HepG2 (cell line): ENCODE results near the gene MYH9. TPM values are rescaled to one million over a fixed set of nuclear protein-coding genes. Genes with fewer than 3 reads are reported as not detected.

Experiments used
- AKNA ChIP-seq: sonication (generic); formaldehyde crosslinking; IDR thresholded peaks from 2 replicates; pipeline ENCODE4 v1.4.0; 2020; ENCODE audit warnings: missing genetic modification reagents, borderline replicate concordance
- CHD4 ChIP-seq: fragments of 200-600 bp; sonication (generic); IDR thresholded peaks from 2 replicates; pipeline ENCODE4 v1.7.0; 2017; ENCODE audit warnings: mild to moderate bottlenecking, low read length, borderline replicate concordance
- E2F1 ChIP-seq: sonication (generic); formaldehyde crosslinking; IDR thresholded peaks from 2 replicates; pipeline ENCODE4 v1.5.0; 2020; ENCODE audit warnings: missing genetic modification reagents
- ELF4 ChIP-seq: sonication (generic); formaldehyde crosslinking; IDR thresholded peaks from 2 replicates; pipeline ENCODE4 v1.5.0; 2020; ENCODE audit warnings: missing genetic modification reagents, mild to moderate bottlenecking, moderate library complexity, borderline replicate concordance
- EZH2 ChIP-seq: conservative IDR thresholded peaks from 2 replicates; pipeline ENCODE4 v1.6.1; 2012; ENCODE audit warnings: mild to moderate bottlenecking, low read depth, low read length, moderate library complexity
- FOXC1 ChIP-seq: sonication (generic); formaldehyde crosslinking; IDR thresholded peaks from 2 replicates; pipeline ENCODE4 v1.8.0; 2022; ENCODE audit warnings: mild to moderate bottlenecking, missing genetic modification reagents, borderline replicate concordance
- GMEB2 ChIP-seq: IDR thresholded peaks from 2 replicates; pipeline ENCODE4 v1.6.1; 2016; ENCODE audit warnings: missing biosample characterization, missing genetic modification reagents, low read depth
- HOXA5 ChIP-seq: sonication (generic); formaldehyde crosslinking; IDR thresholded peaks from 2 replicates; pipeline ENCODE4 v1.4.0; 2020; ENCODE audit warnings: missing genetic modification reagents
- TBX3 ChIP-seq: fragments of 450-650 bp; IDR thresholded peaks from 2 replicates; pipeline ENCODE4 v1.6.1; 2017; ENCODE audit warnings: antibody characterized with exemption, mild to moderate bottlenecking, inconsistent platforms, borderline replicate concordance
- XBP1 ChIP-seq: sonication (generic); formaldehyde crosslinking; IDR thresholded peaks from 2 replicates; pipeline ENCODE4 v1.5.0; 2020; ENCODE audit warnings: missing genetic modification reagents
- ZFP37 ChIP-seq: sonication (generic); formaldehyde crosslinking; IDR thresholded peaks from 2 replicates; pipeline ENCODE4 v1.4.0; 2020; ENCODE audit warnings: missing genetic modification reagents, borderline replicate concordance
- ZFY ChIP-seq: sonication (generic); formaldehyde crosslinking; IDR thresholded peaks from 2 replicates; pipeline ENCODE4 v1.4.0; 2020; ENCODE audit warnings: missing genetic modification reagents
- ZNF138 ChIP-seq: sonication (generic); formaldehyde crosslinking; IDR thresholded peaks from 2 replicates; pipeline ENCODE4 v1.5.0; 2020; ENCODE audit warnings: mild to moderate bottlenecking, low read depth, missing genetic modification reagents
- ZNF296 ChIP-seq: sonication (generic); formaldehyde crosslinking; conservative IDR thresholded peaks from 2 replicates; pipeline ENCODE4 v1.5.0; 2020; ENCODE audit warnings: mild to moderate bottlenecking, missing genetic modification reagents
- ZNF30 ChIP-seq: sonication (generic); formaldehyde crosslinking; IDR thresholded peaks from 2 replicates; pipeline ENCODE4 v1.5.0; 2020; ENCODE audit warnings: mild to moderate bottlenecking, missing genetic modification reagents
- ZNF414 ChIP-seq: sonication (generic); formaldehyde crosslinking; IDR thresholded peaks from 2 replicates; pipeline ENCODE4 v1.5.0; 2020; ENCODE audit warnings: missing genetic modification reagents
- ZNF567 ChIP-seq: sonication (generic); formaldehyde crosslinking; IDR thresholded peaks from 2 replicates; pipeline ENCODE4 v1.8.1; 2023; ENCODE audit warnings: mild to moderate bottlenecking, missing genetic modification reagents, borderline replicate concordance
- ZNF678 ChIP-seq: sonication (generic); formaldehyde crosslinking; IDR thresholded peaks from 2 replicates; pipeline ENCODE4 v1.4.0; 2020; ENCODE audit warnings: mild to moderate bottlenecking, missing genetic modification reagents
- ZNF777 ChIP-seq: sonication (generic); formaldehyde crosslinking; IDR thresholded peaks from 2 replicates; pipeline ENCODE4 v1.4.0; 2020; ENCODE audit warnings: missing genetic modification reagents
- ZSCAN22 ChIP-seq: sonication (generic); formaldehyde crosslinking; IDR thresholded peaks from 2 replicates; pipeline ENCODE4 v1.4.0; 2020; ENCODE audit warnings: mild to moderate bottlenecking, missing genetic modification reagents
- ZSCAN5A ChIP-seq: sonication (generic); formaldehyde crosslinking; IDR thresholded peaks from 2 replicates; pipeline ENCODE4 v1.8.0; 2022; ENCODE audit warnings: mild to moderate bottlenecking, missing genetic modification reagents, borderline replicate concordance
- polyA plus RNA-seq, 8 experiments: library from polyadenylated mRNA; depleted of rRNA in 3 of 8; stranded (reverse) in 7 of 8; unstranded in 1 of 8; fragments of >200 nt; fragmentation: Illumina TruSeq in 4 of 8; extraction: Trizol in 4 of 8; gene quantifications; 2 replicates each; pipeline versions ENCODE4 v1.2.1 to v1.2.3, GENCODE V29; 2011 to 2016; ENCODE audit warnings: low read depth in 4 of 8, missing spikeins in 1 of 8, mixed read lengths in 1 of 8; ENCODE audit not compliant: insufficient read depth in 1 of 8
- total RNA-seq, 5 experiments: library from RNA; depleted of rRNA; stranded (reverse); fragments of >200 nt; fragmentation: Illumina TruSeq; extraction: Trizol; gene quantifications; 2 replicates each; pipeline ENCODE4 v1.2.3, GENCODE V29; 2016; ENCODE audit warnings: low read depth in 1 of 5

Gene MYH9
- total and polyA plus RNA-seq, 2 of the 13 experiments (the other 11 are each of a cell fraction or from before 2014, with no cell fraction given): 50.7 to 98.5 TPM

- TF ChIP-seq ZNF138 (CRISPR knock-in tag): no peak
- TF ChIP-seq ZNF414 (CRISPR knock-in tag): no peak
- no peak for TF ChIP-seq ZSCAN22 (CRISPR knock-in tag)
- no peak for TF ChIP-seq E2F1
- no peak for TF ChIP-seq AKNA (CRISPR knock-in tag)
- no peak for TF ChIP-seq ZNF567 (CRISPR knock-in tag)
- no peak for TF ChIP-seq ZSCAN5A (CRISPR knock-in tag)
- TF ChIP-seq ZNF30: no peak
- no peak for TF ChIP-seq CHD4
- TF ChIP-seq FOXC1 (CRISPR knock-in tag): no peak
- TF ChIP-seq ZNF777 (CRISPR knock-in tag): no peak
- TF ChIP-seq ZFP37 (CRISPR knock-in tag): no peak
- TF ChIP-seq XBP1 (CRISPR knock-in tag): no peak
- TF ChIP-seq ZFY (CRISPR knock-in tag): no peak
- no peak for TF ChIP-seq TBX3
- no peak for TF ChIP-seq ZNF296 (CRISPR knock-in tag)
- TF ChIP-seq EZH2: no peak
- TF ChIP-seq HOXA5 (CRISPR knock-in tag): no peak
- no peak for TF ChIP-seq ELF4 (CRISPR knock-in tag)
- no peak for TF ChIP-seq ZNF678
- TF ChIP-seq GMEB2 (CRISPR knock-in tag): no peak
Observed at GRCh38 chr22:36331306-36331911, 56.4 kb downstream of the MYH9 start (continued).
